GOT3 (cell line): Measurements from ENCODE around the gene ARL6IP5.

Experiments
- DNase-seq: peaks from one replicate; lab custom pipeline; 2025; ENCODE audit warnings: mixed read lengths; lab: John Stamatoyannopoulos, UW

The ARL6IP5 gene, protein sequence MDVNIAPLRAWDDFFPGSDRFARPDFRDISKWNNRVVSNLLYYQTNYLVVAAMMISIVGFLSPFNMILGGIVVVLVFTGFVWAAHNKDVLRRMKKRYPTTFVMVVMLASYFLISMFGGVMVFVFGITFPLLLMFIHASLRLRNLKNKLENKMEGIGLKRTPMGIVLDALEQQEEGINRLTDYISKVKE

DNA sequence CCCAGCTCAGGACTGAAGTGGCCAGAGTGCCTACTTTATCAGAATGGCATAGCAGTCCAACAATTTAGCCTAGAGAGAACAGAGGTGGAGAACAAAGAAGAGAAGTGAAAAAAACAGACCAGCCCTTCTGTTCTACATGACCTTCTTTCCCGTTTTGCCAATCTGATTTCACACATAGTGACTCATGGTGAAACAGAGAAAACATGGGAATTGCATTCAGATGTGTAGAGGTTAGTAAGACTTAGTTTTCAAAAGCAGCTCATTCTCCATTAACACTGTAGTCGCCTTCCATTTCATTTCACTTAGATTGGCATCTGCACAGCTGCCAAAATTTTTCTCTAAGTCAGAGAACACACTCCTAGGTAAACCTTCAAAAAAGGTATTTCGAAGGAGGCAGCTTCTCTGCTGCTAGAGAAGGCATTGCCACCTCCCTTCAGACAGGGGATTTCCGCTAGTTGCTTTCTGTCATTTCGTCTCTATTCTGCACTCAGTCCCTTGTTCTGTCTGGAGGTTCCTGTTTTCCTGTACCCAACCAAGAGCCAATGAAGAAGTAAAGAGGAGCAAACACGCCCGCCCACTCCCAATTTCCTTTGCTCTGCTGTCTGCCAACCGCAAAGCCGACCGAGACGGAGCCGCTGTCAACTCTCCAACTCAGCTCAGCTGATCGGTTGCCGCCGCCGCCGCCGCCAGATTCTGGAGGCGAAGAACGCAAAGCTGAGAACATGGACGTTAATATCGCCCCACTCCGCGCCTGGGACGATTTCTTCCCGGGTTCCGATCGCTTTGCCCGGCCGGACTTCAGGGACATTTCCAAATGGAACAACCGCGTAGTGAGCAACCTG is at the start of gene ARL6IP5:
Gene ARL6IP5 (plus strand): TSS at position 612 of the 842 bp plus-strand sequence. CDS start 111 bp downstream, at position 723.
- DNase-seq: peak; percentile 66

DNA sequence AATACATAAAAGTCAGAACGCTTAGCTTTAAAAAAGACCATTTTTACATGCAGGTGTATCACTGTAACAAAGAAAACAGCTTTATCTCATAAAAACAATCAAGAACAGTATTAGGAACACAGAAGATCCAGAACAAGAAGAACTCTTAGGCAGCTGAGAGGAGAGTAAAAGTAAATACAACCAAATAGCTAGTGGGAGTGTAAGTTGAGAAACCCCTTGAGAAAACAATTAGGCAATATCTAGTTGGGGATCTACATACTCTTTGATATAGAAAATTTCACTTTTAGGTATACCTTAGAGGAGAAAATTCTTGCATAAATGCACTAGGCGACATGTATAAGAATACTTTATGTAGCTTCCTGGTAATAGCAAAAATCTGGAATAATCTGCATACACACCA is 40.1 kb upstream of the ARL6IP5 start:
- DNase-seq: no peak

DNA sequence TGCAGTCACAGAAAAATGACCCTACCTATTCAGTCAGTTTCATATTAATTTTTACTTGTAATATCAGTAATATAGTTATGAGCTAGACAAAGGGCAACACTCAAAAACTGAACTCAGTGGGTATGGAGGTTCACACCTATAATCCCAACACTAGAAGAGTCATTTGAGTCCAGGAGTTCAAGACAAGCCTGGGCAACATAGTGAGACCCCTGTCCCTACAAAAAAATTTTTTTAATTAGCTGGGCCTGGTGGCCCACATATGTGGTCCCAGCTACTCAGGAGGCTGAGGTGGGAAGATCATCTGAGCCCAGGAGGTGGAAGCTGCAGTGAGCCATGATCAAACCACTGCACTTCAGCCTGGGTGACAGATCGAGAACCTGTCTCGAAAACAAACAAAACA is 35.7 kb upstream of the ARL6IP5 start:
- DNase-seq: no peak

DNA sequence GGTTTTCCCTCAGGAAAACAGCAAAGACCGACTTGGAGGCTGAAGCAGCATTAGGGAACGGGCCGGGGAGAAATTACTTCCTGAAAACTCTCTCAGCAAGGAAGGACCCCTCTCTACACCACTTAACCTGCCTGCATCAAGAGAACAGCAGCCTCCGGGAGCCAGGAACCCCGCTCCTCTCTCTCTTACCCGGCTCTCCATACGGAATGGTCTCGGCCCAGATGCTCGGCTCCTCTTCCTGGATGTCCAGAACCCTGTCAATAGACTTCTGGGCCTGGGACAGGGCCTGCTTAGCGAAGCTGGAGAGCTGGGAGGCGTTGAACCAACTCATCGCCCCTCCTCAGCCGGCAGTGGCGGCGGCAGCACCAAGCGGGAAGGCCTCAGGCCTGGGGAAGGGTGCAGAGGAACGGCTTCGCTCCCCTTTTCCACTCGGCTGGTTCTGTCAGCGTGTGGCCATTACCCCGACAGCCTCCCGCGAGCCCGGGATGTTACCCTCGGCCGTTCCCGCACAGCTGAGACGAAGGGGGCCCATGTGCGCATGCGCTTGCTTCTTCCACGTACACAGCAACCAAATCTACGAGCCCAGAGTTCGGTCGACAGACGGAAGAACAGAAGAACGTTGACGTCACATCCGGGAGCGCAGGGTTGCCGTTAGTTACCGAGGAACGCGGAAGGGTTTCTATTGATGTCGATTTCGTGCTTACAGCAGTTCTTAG is 32.8 kb upstream of the ARL6IP5 start, which contains the start of gene TMF1:
Gene TMF1 (minus strand): TSS at position 578 of the 716 bp plus-strand sequence. CDS start 247 bp downstream, at position 331.
- no peak for DNase-seq

DNA sequence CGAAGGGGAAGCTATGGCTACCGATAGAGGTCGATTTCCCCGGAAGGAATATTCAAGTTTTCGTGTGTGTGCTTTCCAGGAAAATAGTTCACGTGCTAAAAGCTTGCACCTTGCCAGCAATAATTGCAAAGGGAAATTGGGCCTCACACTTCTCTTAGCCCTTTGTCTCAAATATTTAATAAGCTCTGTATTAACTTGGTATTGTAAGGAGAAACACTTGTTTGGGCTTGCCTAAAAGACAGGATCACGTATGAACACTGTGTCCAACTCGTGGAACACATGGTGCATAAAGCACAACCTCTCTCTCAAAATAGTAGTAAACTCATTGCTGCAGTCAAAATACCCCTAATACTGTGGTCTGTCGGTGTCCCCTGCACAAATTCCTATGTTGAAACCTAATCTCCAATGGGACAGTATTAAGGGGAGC is 32.3 kb upstream of the ARL6IP5 start:
- DNase-seq: no peak

DNA sequence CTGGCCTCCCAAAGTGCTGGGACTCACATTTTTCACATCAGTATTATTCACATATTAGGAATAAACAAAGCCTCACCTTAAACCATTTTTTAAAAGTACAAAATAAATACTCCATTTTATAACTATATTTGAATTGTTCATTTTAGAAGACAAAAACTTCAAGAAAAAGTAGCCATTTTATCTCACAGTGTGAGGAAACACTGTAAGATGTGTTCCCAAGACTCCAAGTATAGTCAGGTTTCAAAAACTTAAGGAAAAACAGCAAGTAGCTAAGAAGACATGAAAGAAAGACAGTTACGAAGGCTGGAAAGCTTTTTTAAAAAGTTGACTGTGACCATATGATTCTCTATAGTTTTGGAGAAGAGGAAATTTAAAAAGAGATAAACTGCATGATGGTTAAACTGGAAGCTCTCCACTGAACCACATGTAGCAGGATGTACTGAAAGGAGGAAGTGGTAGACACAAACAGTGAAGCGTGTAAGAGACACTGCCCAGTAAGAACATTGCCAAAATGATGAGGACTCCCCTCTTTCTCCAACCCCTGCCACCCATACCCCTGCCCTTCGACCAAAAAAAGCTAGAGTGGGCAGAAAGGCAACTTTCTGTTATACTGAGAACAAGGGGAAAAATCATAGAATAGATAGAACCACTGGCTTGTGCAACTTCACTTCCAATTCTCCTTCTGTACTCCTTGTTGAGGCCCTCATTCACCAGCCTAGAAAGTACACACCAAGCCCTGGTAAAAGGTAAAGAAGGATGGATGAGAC is 26.4 kb upstream of the ARL6IP5 start:
- DNase-seq: no peak

DNA sequence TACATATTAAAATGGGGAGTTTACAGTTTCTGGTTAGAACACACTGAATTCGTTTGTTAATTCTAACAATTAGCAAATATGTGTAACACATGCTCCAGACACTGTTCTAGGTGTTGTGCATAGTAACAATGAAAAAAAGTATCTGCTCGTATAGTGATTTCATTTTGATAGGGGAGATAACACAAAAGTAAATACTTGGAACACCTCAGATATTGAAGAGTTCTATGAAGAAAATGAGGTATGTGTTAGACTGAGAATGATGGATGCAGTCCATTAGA is 25.9 kb upstream of the ARL6IP5 start:
- no peak for DNase-seq

DNA sequence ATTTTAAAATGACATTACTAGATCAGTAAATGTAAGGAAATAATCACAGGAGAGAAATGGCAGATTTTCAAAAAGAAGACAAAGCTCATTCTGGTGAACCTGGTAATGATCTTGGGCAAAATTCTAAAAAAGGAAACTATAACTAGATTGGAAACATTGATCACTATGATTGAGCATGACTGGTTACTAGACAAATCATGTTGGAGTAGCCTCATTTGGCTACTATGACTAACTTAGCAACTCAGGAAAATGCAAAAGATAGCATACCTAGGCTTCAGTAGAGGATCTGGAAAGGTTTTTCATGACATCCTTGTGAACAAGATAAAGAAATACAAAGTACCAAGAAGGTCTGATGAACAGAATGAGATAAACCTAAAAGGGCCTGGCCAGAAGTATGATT is 25.0 kb upstream of the ARL6IP5 start:
- DNase-seq: no peak

DNA sequence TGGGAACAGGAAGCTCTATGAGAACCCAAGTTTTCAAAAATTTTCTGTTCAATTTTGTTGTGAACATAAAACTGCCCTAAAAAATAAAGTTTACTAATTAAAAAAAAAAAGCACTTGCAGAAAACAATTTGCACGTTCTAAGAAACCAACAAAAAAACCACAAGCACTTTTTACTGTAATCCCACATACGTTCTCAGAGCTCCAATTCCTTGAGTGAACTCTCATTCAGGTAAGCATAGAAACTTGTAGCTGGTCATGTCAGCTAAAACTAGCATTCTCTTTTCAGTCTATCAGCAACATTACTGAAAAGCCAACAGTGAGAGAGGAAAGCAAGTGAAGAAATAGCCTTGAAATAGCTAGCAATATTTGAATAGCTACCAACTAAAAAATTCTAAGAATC is 21.1 kb upstream of the ARL6IP5 start:
- no peak for DNase-seq

DNA sequence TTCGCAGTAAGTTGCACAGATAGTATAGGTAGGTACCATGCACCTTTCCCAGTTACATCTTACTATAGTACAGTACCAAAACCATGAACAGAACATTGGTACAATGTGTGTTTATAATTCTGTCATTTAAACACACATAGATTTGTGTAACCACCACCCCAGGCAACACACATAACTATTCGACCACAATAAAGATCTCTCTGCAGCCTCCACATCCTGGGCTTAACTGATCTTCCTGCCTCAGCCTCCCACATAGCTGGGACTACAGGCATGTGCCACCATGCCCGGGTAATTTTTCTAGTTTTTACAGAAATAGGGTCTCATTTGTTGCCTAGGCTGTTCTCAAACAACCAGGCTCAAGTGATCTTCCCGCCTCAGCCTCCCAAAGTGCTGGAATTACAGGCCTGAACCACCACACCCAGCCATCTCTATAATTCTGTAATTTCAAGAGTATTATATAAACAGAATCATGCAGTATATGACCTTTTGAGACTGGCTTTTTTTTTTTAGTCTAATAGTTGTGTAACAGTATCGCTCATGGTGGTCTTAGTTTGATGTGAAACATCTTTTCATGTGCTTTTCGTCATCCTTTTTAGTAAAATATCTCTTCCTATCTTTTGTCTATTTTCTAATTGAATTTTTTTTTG is 19.3 kb upstream of the ARL6IP5 start:
- no peak for DNase-seq

DNA sequence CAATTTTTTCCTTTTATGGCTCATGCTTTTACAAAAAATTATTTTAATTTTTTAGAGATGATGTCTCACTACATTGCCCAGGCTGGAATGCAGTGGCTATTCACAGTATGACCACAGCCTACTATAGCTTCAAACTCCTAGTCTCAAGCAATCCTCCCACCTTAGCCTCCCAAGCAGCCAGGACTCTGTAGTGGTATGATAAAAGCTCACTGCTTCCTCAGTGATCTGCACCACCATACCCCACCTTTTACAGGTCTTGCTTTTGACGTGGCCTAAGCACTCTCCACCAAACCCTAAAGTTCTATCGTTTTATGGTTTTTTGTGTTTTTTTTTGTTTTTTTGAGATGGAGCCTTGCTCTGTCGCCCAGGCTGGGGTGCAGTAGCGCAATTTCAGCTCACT is 18.6 kb upstream of the ARL6IP5 start:
- DNase-seq: no peak

DNA sequence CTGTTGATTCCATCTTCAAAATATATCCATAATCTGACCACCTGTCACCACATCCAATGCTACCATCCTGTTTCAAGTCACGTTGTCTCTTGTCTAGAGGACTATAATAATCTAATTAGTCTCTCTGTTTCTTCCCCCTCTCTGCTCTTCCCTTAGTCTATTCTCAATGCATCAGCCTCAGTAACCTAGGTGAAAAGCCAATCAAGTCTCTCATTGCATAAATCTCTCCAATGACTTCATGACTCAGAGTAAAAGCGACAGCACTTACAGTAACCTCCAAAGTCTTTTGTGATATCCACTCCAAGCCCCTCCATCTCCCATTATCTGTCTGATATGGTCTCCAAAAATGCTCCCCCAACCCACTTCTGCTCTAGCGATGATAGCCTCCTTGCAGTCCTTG is 11.8 kb upstream of the ARL6IP5 start:
- DNase-seq: no peak

DNA sequence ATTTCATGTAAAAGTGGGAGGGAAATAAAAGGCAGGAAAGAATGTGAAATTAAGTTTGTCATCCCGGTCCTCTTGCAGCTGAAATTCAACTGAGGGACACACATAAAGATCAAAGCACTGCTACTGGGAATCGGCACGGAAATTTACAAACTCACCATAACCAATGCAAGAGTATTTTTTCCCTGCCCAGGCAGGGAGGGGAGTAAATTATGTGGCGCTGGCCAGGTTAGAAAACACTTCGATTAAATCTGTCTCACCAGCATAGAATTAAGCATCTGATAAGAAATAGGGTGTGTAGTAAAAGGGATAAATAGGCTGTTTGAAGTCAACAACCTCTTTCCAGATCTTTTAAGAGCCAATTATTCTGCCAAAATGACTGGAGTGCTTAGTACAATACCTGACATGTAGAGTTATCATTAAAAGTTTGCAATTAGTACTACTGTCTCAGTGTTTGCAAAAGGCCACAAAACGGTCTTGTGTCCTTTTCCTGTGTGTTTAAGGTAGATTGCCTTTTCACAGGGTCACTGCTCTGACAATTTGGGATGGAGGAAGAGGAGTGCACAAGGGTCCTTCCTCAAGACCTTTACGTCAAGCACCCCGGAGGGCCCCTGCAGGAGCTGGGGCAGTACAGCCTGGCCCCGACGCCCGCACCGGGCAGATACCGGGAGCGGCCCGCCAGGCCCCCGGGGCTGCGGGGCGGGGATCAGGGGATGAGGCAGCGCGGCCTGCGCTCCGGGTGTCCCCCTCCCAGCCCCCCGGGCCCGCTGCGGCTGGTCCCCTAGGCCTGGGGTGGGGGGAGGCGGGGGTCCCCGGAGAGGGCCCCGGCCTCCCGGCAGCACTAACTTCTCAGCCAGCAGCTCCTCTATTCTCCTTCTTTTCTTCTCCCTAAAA is 5.2 kb upstream of the ARL6IP5 start:
- no peak for DNase-seq

DNA sequence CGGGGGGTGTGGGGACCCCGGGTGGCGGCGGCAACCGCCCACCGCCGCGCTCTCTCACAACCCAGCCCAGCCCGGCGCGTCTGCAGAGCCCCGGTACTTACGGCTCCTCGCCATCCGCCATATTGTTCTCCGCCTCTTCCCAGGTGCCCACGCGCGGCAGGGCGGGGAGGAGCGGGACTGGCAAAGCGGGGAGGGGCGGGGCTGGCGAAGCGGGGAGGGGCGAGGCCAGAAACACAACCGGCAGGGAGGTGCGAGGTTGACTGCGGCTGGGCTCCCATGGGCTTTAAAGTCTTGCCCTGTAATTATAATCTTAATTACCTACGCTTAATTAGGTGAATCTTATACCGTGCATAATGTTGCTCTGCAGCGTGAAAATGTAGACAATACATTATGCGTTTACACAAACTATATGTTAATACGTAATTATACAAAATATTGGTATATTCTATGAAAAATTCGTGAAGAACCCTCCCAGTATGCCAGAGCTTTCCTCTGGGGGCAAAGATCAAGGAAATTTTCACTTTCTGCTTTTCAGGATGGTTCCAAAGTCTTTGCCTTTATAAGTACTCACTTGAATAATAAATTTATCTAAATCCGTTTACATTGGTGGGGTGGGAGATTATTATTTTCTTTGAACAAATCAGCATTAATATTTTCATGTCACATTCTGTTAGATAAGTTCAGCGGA is 4.4 kb upstream of the ARL6IP5 start, which contains the start of gene UBA3:
Gene UBA3 (minus strand): TSS at position 133 of the 688 bp plus-strand sequence. CDS start 12 bp downstream, at position 121.
- peak; percentile 7 for DNase-seq

DNA sequence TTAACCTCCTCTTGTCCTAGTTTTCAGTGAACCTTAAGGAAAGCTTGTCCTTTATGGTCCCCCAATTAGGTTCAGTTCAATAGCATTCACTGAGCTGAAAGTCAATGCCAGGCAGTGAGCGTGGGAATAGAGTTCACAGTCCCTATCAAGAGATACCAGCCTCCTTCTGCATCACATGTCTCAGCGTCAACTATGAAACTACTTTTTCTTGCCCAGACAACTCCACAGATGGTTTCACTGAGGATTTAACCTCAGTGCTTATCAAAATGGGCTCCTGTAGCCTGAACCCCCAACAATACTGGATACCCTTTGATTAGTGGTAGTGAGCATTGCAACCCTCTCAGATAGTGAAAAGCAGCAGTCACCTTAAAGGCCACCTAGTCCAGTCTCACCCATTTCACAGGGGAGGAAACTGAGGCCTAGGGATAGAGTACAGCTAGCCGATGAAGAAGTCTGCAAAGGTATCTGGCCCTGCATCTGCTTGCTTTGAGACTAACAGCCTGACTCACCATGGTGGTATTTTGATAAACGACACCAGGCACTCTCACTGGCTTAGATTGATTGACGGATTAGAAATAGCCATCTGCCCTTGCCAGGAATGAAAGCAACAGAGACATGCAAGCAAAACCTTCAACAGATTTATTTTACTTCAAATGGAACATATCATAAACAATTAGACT is 3.0 kb upstream of the ARL6IP5 start:
- DNase-seq: no peak

DNA sequence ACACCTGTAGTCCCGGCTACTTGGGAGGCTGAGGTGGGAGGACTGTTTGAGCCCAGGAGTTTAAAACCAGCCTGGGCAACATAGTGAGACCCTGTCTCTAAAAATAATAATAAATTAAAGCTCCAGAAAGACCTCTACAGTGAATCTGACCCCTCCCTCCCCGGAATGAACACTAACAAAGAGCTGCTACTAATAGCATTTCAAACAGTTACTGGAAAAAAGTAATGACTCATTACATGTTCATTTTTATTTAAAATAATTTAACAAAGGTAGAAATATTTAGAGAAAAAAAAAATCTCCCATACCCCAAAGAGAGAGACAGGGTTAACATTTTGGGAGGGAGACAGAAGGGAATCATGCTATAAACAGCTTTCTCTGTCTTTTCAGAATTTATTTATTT is 2.4 kb upstream of the ARL6IP5 start:
- no peak for DNase-seq

DNA sequence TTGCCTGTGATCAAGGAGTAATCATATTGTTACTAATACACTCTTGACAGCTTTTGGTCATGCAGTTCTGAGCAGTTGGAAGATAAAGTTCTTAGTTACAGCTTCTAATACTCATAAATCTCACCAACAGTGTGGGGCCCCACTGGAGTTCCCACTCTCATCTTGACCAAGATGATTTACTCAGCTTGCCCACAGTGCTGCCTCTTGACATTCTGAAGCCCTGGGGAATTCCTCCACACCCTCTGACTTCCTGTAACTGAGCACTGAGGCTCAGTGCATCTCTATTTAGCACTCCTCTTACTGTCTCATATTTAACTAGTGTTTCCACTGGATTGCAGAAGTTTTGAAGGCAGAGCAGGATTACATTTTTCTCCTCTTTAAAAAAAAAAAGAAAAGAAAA is 1.9 kb upstream of the ARL6IP5 start:
- no peak for DNase-seq

DNA sequence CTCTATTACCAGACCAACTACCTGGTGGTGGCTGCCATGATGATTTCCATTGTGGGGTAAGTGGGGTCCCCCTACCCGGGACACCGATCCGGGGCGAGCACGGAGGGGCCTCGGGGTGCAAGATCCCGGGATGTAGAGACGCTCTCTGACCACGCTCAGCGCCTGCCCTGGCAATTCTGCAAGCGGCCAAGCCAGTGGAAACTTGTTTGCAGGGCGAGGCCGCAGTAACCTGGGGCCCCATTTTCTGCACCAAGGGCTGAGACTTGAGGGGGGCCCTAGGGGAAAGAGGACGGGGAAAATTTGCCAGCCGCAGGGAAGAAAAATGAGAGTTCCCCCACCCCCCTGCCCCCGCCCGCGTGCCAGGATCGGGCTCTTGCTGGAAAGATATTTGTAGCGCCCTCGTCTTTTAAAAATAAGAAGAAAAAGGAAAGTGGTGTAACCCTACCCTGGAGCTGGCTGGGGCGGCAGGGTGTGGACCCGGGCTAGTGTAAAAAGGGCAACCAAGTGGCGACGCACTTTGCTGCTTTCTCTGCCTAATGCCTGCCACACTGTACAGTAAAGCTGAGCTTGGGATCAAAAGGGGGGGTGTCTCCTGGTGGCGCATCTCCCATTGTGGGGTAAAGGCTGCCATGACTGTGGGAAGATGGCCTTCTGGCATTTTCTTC is 563 bp downstream of the ARL6IP5 start:
- no peak for DNase-seq
